ENCODE measurements around the gene FSTL4. TPM values are rescaled to one million over a fixed set of nuclear protein-coding genes. Genes with fewer than 3 reads are reported as not detected.

The FSTL4 gene
- total and polyA plus RNA-seq, 2 experiments from 2014 or later = 1.4 to 2.8 TPM

DNA sequence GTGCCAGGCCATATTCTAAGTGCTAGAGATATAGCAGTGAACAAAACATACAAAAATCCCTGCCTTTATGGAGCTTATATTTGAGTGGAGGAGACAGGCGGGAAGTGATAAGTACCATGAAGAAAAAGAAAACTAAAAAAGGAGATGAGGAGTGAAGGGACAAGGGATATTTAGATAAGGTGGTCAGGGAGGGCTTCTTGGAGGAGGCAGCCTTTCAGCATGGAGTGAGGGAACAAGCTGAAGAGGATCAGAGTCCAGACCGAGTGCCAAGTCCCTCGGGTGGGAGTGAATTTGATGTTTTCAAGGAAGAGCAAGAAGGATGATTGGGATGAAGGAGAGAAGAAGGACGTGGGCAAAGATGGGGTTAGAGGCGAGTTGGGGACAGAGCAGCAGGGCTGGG is 190.5 kb downstream of the FSTL4 start:
- Mint-ChIP-seq H3K4me1 (peaks cover 32% of the 10 kb centered on the region), H3K36me3 (ENCODE audit: low read depth) (no peaks in the 10 kb centered on the region), H3K27me3 (ENCODE audit: insufficient read depth, low read depth, poor library complexity) (peaks cover 20% of the 10 kb centered on the region), H3K4me3 (no peak overlapping the region), H3K9me3 (no peaks in the 10 kb centered on the region; the same call in 2 of the 3 replicates), H3K27ac (no peak overlapping the region)
- Histone ChIP-seq H3K27me3 (ENCODE audit: insufficient read depth) (peaks cover 13% of the 10 kb centered on the region), H3K27ac (ENCODE audit: low read depth) (no peak overlapping the region), H3K4me2 (no peak overlapping the region), H2AFZ (no peak overlapping the region), H4K20me1 (replicated peaks; ENCODE audit: insufficient read depth) (no peaks in the 10 kb centered on the region), H3K4me1 (ENCODE audit: insufficient read depth) (peaks cover 12% of the 10 kb centered on the region), H3K9me2 (ENCODE audit: insufficient read depth) (0 out of 2 replicates have a peak, but pooled peaks cover 4% of the 10 kb centered on the region), H3F3A (replicated peaks; ENCODE audit: low read depth) (no peaks in the 10 kb centered on the region), H3K36me3 (ENCODE audit: insufficient read depth) (no peaks in the 10 kb centered on the region), H3K79me2 (replicated peaks; ENCODE audit: insufficient read depth) (no peaks in the 10 kb centered on the region), H3K4me3 (no peak overlapping the region)
- TF ChIP-seq NANOG (IDR thresholded peaks at IDR 0.05; ENCODE audit: borderline replicate concordance) (no peak), ZNF331 (CRISPR knock-in tag; IDR thresholded peaks at IDR 0.05; ENCODE audit: low read depth) (no peak), EZH2 (IDR thresholded peaks at IDR 0.05; ENCODE audit: low read depth, unreplicated experiment) (no peak), STAT1 (IDR thresholded peaks at IDR 0.05; ENCODE audit: unreplicated experiment) (no peak), CTCF (conservative IDR thresholded peaks at IDR 0.05; ENCODE audit: low read depth in 2 of 2) (no peak), CREB1 (CRISPR knock-in tag; IDR thresholded peaks at IDR 0.05; ENCODE audit: low read depth) (no peak), POLR2AphosphoS5 (IDR thresholded peaks at IDR 0.05; ENCODE audit: low read depth) (no peak), JUNB (IDR thresholded peaks at IDR 0.05; ENCODE audit: unreplicated experiment) (no peak), ZNF462 (CRISPR knock-in tag; IDR thresholded peaks at IDR 0.05) (no peak), ZNF114 (CRISPR knock-in tag; IDR thresholded peaks at IDR 0.05) (no peak), EZH2phosphoT487 (IDR thresholded peaks at IDR 0.05; ENCODE audit: unreplicated experiment) (no peak)
- TF ChIP-seq, protein P1, sequence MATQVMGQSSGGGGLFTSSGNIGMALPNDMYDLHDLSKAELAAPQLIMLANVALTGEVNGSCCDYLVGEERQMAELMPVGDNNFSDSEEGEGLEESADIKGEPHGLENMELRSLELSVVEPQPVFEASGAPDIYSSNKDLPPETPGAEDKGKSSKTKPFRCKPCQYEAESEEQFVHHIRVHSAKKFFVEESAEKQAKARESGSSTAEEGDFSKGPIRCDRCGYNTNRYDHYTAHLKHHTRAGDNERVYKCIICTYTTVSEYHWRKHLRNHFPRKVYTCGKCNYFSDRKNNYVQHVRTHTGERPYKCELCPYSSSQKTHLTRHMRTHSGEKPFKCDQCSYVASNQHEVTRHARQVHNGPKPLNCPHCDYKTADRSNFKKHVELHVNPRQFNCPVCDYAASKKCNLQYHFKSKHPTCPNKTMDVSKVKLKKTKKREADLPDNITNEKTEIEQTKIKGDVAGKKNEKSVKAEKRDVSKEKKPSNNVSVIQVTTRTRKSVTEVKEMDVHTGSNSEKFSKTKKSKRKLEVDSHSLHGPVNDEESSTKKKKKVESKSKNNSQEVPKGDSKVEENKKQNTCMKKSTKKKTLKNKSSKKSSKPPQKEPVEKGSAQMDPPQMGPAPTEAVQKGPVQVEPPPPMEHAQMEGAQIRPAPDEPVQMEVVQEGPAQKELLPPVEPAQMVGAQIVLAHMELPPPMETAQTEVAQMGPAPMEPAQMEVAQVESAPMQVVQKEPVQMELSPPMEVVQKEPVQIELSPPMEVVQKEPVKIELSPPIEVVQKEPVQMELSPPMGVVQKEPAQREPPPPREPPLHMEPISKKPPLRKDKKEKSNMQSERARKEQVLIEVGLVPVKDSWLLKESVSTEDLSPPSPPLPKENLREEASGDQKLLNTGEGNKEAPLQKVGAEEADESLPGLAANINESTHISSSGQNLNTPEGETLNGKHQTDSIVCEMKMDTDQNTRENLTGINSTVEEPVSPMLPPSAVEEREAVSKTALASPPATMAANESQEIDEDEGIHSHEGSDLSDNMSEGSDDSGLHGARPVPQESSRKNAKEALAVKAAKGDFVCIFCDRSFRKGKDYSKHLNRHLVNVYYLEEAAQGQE (IDR thresholded peaks at IDR 0.05; ENCODE audit: unreplicated experiment) = no peak
- TF ChIP-seq, protein P2, sequence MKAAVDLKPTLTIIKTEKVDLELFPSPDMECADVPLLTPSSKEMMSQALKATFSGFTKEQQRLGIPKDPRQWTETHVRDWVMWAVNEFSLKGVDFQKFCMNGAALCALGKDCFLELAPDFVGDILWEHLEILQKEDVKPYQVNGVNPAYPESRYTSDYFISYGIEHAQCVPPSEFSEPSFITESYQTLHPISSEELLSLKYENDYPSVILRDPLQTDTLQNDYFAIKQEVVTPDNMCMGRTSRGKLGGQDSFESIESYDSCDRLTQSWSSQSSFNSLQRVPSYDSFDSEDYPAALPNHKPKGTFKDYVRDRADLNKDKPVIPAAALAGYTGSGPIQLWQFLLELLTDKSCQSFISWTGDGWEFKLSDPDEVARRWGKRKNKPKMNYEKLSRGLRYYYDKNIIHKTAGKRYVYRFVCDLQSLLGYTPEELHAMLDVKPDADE (IDR thresholded peaks at IDR 0.05) = no peak
- no peak for ATAC-seq
- no peak for DNase-seq (ENCODE audit: low spot score)
